Loucy (cell line): ENCODE measurements around the gene NKAIN2.

Experiments
- H2AFZ ChIP-seq: fragments of 200-600 bp; sonication (generic); 2 replicates; pipeline ENCODE4 v1.6.0; 2016; ENCODE audit warnings: antibody characterized with exemption, mild to moderate bottlenecking, low read length, moderate library complexity
- H3F3A ChIP-seq: fragments of 200-600 bp; 2 replicates; pipeline ENCODE4 v1.6.0; 2016; ENCODE audit warnings: antibody characterized with exemption, low read depth, mild to moderate bottlenecking
- H3K27me3 ChIP-seq: fragments of 200-600 bp; sonication (generic); 2 replicates; pipeline ENCODE4 v1.6.1; 2014; ENCODE audit warnings: low read length, mild to moderate bottlenecking; ENCODE audit not compliant: insufficient read depth, poor library complexity, severe bottlenecking
- H3K36me3 ChIP-seq: fragments of 200-600 bp; sonication (generic); 2 replicates; pipeline ENCODE4 v1.6.1; 2016; ENCODE audit warnings: low read length; ENCODE audit not compliant: insufficient read depth
- H3K4me1 ChIP-seq: fragments of 200-600 bp; sonication (generic); 2 replicates; pipeline ENCODE4 v1.5.1; 2014; ENCODE audit warnings: low read length, mild to moderate bottlenecking; ENCODE audit not compliant: insufficient read depth, poor library complexity, severe bottlenecking
- H3K4me2 ChIP-seq: fragments of 200-600 bp; sonication (generic); 2 replicates; pipeline ENCODE4 v1.6.0; 2014; ENCODE audit warnings: antibody characterized with exemption, low read length, low read depth, mild to moderate bottlenecking; ENCODE audit not compliant: poor library complexity, severe bottlenecking
- H3K4me3 ChIP-seq: fragments of 200-600 bp; sonication (generic); 2 replicates; pipeline ENCODE4 v1.5.1; 2014; ENCODE audit warnings: low read length, mild to moderate bottlenecking, mixed read lengths; ENCODE audit not compliant: poor library complexity, severe bottlenecking
- H3K79me2 ChIP-seq: fragments of 200-600 bp; sonication (generic); 2 replicates; pipeline ENCODE4 v1.6.1; 2014; ENCODE audit warnings: low read length; ENCODE audit not compliant: insufficient read depth
- H3K9ac ChIP-seq: fragments of 200-600 bp; sonication (generic); 2 replicates; pipeline ENCODE4 v1.6.0; 2014; ENCODE audit warnings: mild to moderate bottlenecking, low read depth, low read length, moderate library complexity; ENCODE audit not compliant: poor library complexity, severe bottlenecking
- H3K9me2 ChIP-seq: fragments of 200-600 bp; sonication (generic); replicated peaks from 2 replicates; pipeline ENCODE4 v1.6.1; 2016; ENCODE audit warnings: low read depth, low read length, mixed read lengths
- H3K9me3 ChIP-seq: fragments of 200-600 bp; sonication (generic); 2 replicates; pipeline ENCODE4 v1.6.1; 2014; ENCODE audit warnings: mild to moderate bottlenecking, antibody characterized with exemption, low read length, low read depth; ENCODE audit not compliant: insufficient read depth
- H4K20me1 ChIP-seq: fragments of 200-600 bp; sonication (generic); 2 replicates; pipeline ENCODE4 v1.6.0; 2014; ENCODE audit warnings: antibody characterized with exemption, low read length, mild to moderate bottlenecking; ENCODE audit not compliant: insufficient read depth, poor library complexity, severe bottlenecking
- EZH2phosphoT487 ChIP-seq: fragments of 200-600 bp; IDR thresholded peaks from 2 replicates; pipeline ENCODE4 v1.6.1; 2018; ENCODE audit warnings: antibody characterized with exemption, mild to moderate bottlenecking, moderate library complexity, borderline replicate concordance
- TF ChIP-seq, protein P1 (sequence below): fragments of 200-600 bp; sonication (generic); conservative IDR thresholded peaks from 2 replicates; pipeline ENCODE4 v1.5.1; 2014; ENCODE audit warnings: mild to moderate bottlenecking, antibody characterized with exemption, low read length

The NKAIN2 gene

DNA sequence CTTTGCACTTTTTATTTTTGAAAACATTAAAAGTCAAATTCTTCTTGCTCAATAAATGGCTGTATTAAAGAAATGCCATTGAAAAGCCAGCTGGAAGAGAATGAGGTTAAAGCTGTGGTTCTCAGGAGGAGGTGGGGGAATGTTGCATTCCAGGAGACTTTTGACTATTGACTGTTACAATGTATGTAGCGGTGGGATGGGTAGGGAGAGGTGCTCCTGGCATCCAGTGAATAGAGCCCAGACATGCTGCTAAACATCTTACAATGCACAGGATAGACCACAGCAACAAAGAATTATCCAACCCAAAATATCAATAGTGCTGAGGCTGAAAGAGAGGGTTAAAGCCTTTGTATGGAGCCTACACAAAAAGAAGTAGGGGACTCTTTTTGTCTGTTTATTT is 295.9 kb downstream of the NKAIN2 start:
- H3K4me1 ChIP-seq, result no peaks in the 10 kb centered on the region
- no peaks in the 10 kb centered on the region for H3K9me2 ChIP-seq
- no peaks in the 10 kb centered on the region for H3K27me3 ChIP-seq
- no peaks in the 10 kb centered on the region for H3K79me2 ChIP-seq
- no peaks in the 10 kb centered on the region for H3K9me3 ChIP-seq
- no peak overlapping the region for H2AFZ ChIP-seq
- no peak overlapping the region for H3K9ac ChIP-seq
- TF ChIP-seq, protein P1, sequence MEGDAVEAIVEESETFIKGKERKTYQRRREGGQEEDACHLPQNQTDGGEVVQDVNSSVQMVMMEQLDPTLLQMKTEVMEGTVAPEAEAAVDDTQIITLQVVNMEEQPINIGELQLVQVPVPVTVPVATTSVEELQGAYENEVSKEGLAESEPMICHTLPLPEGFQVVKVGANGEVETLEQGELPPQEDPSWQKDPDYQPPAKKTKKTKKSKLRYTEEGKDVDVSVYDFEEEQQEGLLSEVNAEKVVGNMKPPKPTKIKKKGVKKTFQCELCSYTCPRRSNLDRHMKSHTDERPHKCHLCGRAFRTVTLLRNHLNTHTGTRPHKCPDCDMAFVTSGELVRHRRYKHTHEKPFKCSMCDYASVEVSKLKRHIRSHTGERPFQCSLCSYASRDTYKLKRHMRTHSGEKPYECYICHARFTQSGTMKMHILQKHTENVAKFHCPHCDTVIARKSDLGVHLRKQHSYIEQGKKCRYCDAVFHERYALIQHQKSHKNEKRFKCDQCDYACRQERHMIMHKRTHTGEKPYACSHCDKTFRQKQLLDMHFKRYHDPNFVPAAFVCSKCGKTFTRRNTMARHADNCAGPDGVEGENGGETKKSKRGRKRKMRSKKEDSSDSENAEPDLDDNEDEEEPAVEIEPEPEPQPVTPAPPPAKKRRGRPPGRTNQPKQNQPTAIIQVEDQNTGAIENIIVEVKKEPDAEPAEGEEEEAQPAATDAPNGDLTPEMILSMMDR, result no peak
- TF ChIP-seq EZH2phosphoT487, result no peak
- no peaks in the 10 kb centered on the region for H3F3A ChIP-seq
- H3K4me2 ChIP-seq, result no peak overlapping the region
- H3K4me3 ChIP-seq, result no peak overlapping the region
- no peaks in the 10 kb centered on the region for H3K36me3 ChIP-seq
- no peaks in the 10 kb centered on the region for H4K20me1 ChIP-seq

DNA sequence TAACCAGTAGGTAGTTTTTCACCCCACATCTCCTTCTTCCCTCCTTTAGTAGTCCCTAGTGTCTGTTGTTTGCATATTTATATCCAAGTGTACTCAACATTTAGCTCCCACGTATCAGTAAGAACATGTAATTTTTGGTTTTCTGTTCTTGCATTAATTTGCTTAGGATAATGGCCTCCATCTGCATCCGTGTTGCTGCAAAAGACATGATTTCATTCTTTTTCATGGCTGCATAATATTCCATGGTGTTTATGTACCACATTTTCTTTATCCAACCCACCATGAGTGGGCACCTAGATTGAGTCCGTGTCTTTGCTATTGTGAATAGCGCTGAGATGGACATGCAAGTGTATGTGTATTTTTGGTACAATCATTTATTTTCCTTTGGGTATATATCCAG is 306.8 kb downstream of the NKAIN2 start:
- no peaks in the 10 kb centered on the region for H3K79me2 ChIP-seq
- H2AFZ ChIP-seq, result no peak overlapping the region
- no peaks in the 10 kb centered on the region for H4K20me1 ChIP-seq
- no peak overlapping the region for H3K4me3 ChIP-seq
- peaks cover 4% of the 10 kb centered on the region for H3K27me3 ChIP-seq
- no peaks in the 10 kb centered on the region for H3K4me1 ChIP-seq
- TF ChIP-seq, protein P1, result no peak
- TF ChIP-seq EZH2phosphoT487, result no peak
- H3F3A ChIP-seq, result no peaks in the 10 kb centered on the region
- H3K4me2 ChIP-seq, result no peak overlapping the region
- H3K9me2 ChIP-seq, result no peaks in the 10 kb centered on the region
- no peak overlapping the region for H3K9ac ChIP-seq
- H3K36me3 ChIP-seq, result no peaks in the 10 kb centered on the region
- H3K9me3 ChIP-seq, result no peaks in the 10 kb centered on the region

DNA sequence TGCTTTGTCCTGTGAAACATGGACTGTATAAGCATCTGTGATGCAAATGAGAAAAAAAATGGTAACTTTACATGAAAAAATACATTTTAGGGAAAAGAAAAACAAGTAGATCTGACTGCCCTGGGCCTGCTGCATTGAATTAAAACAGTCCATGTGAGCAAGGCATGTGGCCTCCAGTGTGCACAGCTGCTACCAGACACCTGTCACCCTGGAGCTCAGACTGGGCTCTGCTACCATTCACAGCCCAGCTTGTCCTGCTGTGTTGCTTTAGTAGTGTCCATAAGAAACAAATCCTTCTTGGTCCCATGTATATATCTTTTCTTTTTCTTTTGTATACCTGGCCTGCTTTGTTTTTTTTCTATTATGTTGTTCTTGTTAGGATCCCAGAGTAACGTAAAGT is 315.9 kb downstream of the NKAIN2 start:
- no peaks in the 10 kb centered on the region for H3K79me2 ChIP-seq
- H3K4me3 ChIP-seq, result no peak overlapping the region
- H2AFZ ChIP-seq, result no peak overlapping the region
- no peak overlapping the region for H3K4me2 ChIP-seq
- no peaks in the 10 kb centered on the region for H3K9me3 ChIP-seq
- TF ChIP-seq EZH2phosphoT487, result no peak
- TF ChIP-seq, protein P1, result no peak
- no peaks in the 10 kb centered on the region for H3K4me1 ChIP-seq
- H4K20me1 ChIP-seq, result no peaks in the 10 kb centered on the region
- no peak overlapping the region for H3K9ac ChIP-seq
- H3F3A ChIP-seq, result no peaks in the 10 kb centered on the region
- no peaks in the 10 kb centered on the region for H3K9me2 ChIP-seq
- no peaks in the 10 kb centered on the region for H3K36me3 ChIP-seq
- H3K27me3 ChIP-seq, result no peaks in the 10 kb centered on the region
